NOMO-1 treated with DMSO at 0.1 percent for 48 hours (cell line): ENCODE data around the gene BRICD5.

ENCODE experiments used
- DNase-seq: peaks from one replicate; lab custom pipeline; 2025; ENCODE audit not compliant: unreplicated experiment; lab: John Stamatoyannopoulos, UW

BRICD5 gene

GRCh38 chr16:2199621-2200139, 11.0 kb downstream of the BRICD5 start:
- DNase-seq, result no peak

- DNase-seq, result no peak
These were observed 11.6 kb downstream of the BRICD5 start for GRCh38 chr16:2199095-2199494.

- no peak for DNase-seq
These were observed 12.4 kb downstream of the BRICD5 start for GRCh38 chr16:2198283-2198682.

GRCh38 chr16:2197765-2198164, 12.9 kb downstream of the BRICD5 start:
- no peak for DNase-seq

GRCh38 chr16:2196981-2197511, 13.6 kb downstream of the BRICD5 start:
- no peak for DNase-seq

- DNase-seq, result no peak
These were observed 14.3 kb downstream of the BRICD5 start, which contains the start of gene CASKIN1 for GRCh38 chr16:2196162-2196980. Gene CASKIN1 (minus strand): TSS chr16:2196605. CDS start chr16:2196432, 173 bp downstream.

- no peak for DNase-seq
These were observed 15.1 kb downstream of the BRICD5 start for GRCh38 chr16:2195322-2196161.

GRCh38 chr16:2194852-2195321, 15.8 kb downstream of the BRICD5 start:
- DNase-seq, result peak; percentile 67

- no peak for DNase-seq
These were observed 16.4 kb downstream of the BRICD5 start for GRCh38 chr16:2194166-2194834.

- DNase-seq, result no peak
These were observed 19.3 kb downstream of the BRICD5 start for GRCh38 chr16:2191446-2191706.

GRCh38 chr16:2190659-2191445, 19.8 kb downstream of the BRICD5 start:
- DNase-seq, result no peak

- no peak for DNase-seq
These were observed 20.5 kb downstream of the BRICD5 start for GRCh38 chr16:2190002-2190658.

GRCh38 chr16:2189252-2189893, 21.3 kb downstream of the BRICD5 start:
- no peak for DNase-seq

- no peak for DNase-seq
These were observed 22.3 kb downstream of the BRICD5 start for GRCh38 chr16:2188395-2188794.

- DNase-seq, result no peak
These were observed 23.5 kb downstream of the BRICD5 start for GRCh38 chr16:2187212-2187611.

- DNase-seq, result no peak
These were observed 24.2 kb downstream of the BRICD5 start for GRCh38 chr16:2186505-2186904.

GRCh38 chr16:2186064-2186463, 24.6 kb downstream of the BRICD5 start:
- no peak for DNase-seq

GRCh38 chr16:2184962-2185361, 25.7 kb downstream of the BRICD5 start:
- no peak for DNase-seq

GRCh38 chr16:2184346-2184745, 26.3 kb downstream of the BRICD5 start:
- DNase-seq, result no peak
